SK-N-SH treated with all-trans-retinoic acid at 6 μM for 48 hours (cell line): ENCODE data around the gene C20orf141.
"Not testable (repeated sequence)": the region's sequence is repeated elsewhere in the genome, so short reads cannot be mapped to it uniquely, and the experiment has no call there.

Experiments used
- ATAC-seq: fragments of 200-7000 bp; cut with Tn5 transposase; 3 replicates; pipeline ENCODE4 v1.9.1; 2020; ENCODE audit warnings: mild to moderate bottlenecking, moderate library complexity
- ARNTL ChIP-seq: fragments of 450-650 bp; formaldehyde crosslinking; IDR thresholded peaks from 2 replicates; pipeline ENCODE4 v1.5.0; 2020; ENCODE audit warnings: low read depth, mild to moderate bottlenecking, moderate library complexity, borderline replicate concordance
- BACH2 ChIP-seq: fragments of 250-450 bp; sonication (Bioruptor Pico); IDR thresholded peaks from 2 replicates; pipeline ENCODE4 v1.9.0; 2021; ENCODE audit warnings: mild to moderate bottlenecking, borderline replicate concordance
- CREB5 ChIP-seq: fragments of 250-450 bp; sonication (Bioruptor Pico); IDR thresholded peaks from 2 replicates; pipeline ENCODE4 v1.5.1; 2020; ENCODE audit warnings: low read depth, mild to moderate bottlenecking, moderate library complexity
- CSDC2 ChIP-seq: fragments of 250-450 bp; sonication (Bioruptor Pico); IDR thresholded peaks from 2 replicates; pipeline ENCODE4 v1.5.0; 2020; ENCODE audit warnings: mild to moderate bottlenecking, moderate library complexity
- CSRNP3 ChIP-seq: fragments of 250-450 bp; sonication (Bioruptor Pico); IDR thresholded peaks from 2 replicates; pipeline ENCODE4 v1.5.1; 2021; ENCODE audit warnings: mild to moderate bottlenecking, moderate library complexity
- ESRRG ChIP-seq: fragments of 250-450 bp; sonication (Bioruptor Pico); IDR thresholded peaks from 2 replicates; pipeline ENCODE4 v1.6.1; 2021; ENCODE audit warnings: mild to moderate bottlenecking
- GLIS3 ChIP-seq: fragments of 250-450 bp; sonication (Bioruptor Pico); IDR thresholded peaks from 2 replicates; pipeline ENCODE4 v1.5.0; 2020; ENCODE audit warnings: mild to moderate bottlenecking, moderate library complexity
- ISL1 ChIP-seq: fragments of 250-450 bp; sonication (Bioruptor Pico); IDR thresholded peaks from 2 replicates; pipeline ENCODE4 v2.1.2; 2022; ENCODE audit warnings: mild to moderate bottlenecking, moderate library complexity
- OSR1 ChIP-seq: fragments of 250-450 bp; sonication (Bioruptor Pico); IDR thresholded peaks from 2 replicates; pipeline ENCODE4 v1.8.0; 2022; ENCODE audit warnings: moderate library complexity, mild to moderate bottlenecking, inconsistent platforms
- PATZ1 ChIP-seq: fragments of 250-450 bp; sonication (Bioruptor Pico); IDR thresholded peaks from 2 replicates; pipeline ENCODE4 v1.8.0; 2020; ENCODE audit warnings: mild to moderate bottlenecking, moderate library complexity, borderline replicate concordance
- POU6F1 ChIP-seq: fragments of 250-450 bp; sonication (Bioruptor Pico); IDR thresholded peaks from 2 replicates; pipeline ENCODE4 v1.8.0; 2021; ENCODE audit warnings: low read depth, mild to moderate bottlenecking, moderate library complexity, borderline replicate concordance
- PPARA ChIP-seq: fragments of 250-450 bp; sonication (Bioruptor Pico); IDR thresholded peaks from 2 replicates; pipeline ENCODE4 v1.5.0; 2020; ENCODE audit warnings: mild to moderate bottlenecking, borderline replicate concordance
- RARB ChIP-seq: fragments of 250-450 bp; sonication (Bioruptor Pico); IDR thresholded peaks from 2 replicates; pipeline ENCODE4 v1.8.0; 2021; ENCODE audit warnings: mild to moderate bottlenecking, moderate library complexity
- TCF4 ChIP-seq: fragments of 250-450 bp; sonication (Bioruptor Pico); IDR thresholded peaks from 2 replicates; pipeline ENCODE4 v1.8.0; 2021; ENCODE audit warnings: mild to moderate bottlenecking, moderate library complexity, borderline replicate concordance
- TOX ChIP-seq: fragments of 250-450 bp; sonication (Bioruptor Pico); IDR thresholded peaks from 2 replicates; pipeline ENCODE4 v1.8.0; 2021; ENCODE audit warnings: mild to moderate bottlenecking, moderate library complexity, borderline replicate concordance
- TSHZ2 ChIP-seq: fragments of 250-450 bp; sonication (Bioruptor Pico); IDR thresholded peaks from 2 replicates; pipeline ENCODE4 v1.5.0; 2020; ENCODE audit warnings: mild to moderate bottlenecking, moderate library complexity
- ZC3H10 ChIP-seq: fragments of 250-450 bp; sonication (Bioruptor Pico); IDR thresholded peaks from 2 replicates; pipeline ENCODE4 v1.5.1; 2021; ENCODE audit warnings: mild to moderate bottlenecking, moderate library complexity
- ZFP3 ChIP-seq: fragments of 250-450 bp; sonication (Bioruptor Pico); IDR thresholded peaks from 2 replicates; pipeline ENCODE4 v1.5.0; 2020; ENCODE audit warnings: mild to moderate bottlenecking, moderate library complexity
- ZFP30 ChIP-seq: fragments of 450-650 bp; formaldehyde crosslinking; IDR thresholded peaks from 2 replicates; pipeline ENCODE4 v1.5.0; 2022; ENCODE audit warnings: mild to moderate bottlenecking, moderate library complexity
- ZNF565 ChIP-seq: fragments of 450-650 bp; formaldehyde crosslinking; conservative IDR thresholded peaks from 2 replicates; pipeline ENCODE4 v1.5.0; 2020; ENCODE audit warnings: low read depth, mild to moderate bottlenecking, moderate library complexity
- ZNF70 ChIP-seq: fragments of 450-650 bp; formaldehyde crosslinking; IDR thresholded peaks from 2 replicates; pipeline ENCODE4 v1.5.0; 2020; ENCODE audit warnings: mild to moderate bottlenecking, moderate library complexity
- ZNF8 ChIP-seq: fragments of 450-650 bp; formaldehyde crosslinking; IDR thresholded peaks from 2 replicates; pipeline ENCODE4 v1.5.0; 2020; ENCODE audit warnings: mild to moderate bottlenecking, moderate library complexity

The C20orf141 gene

GRCh38 chr20:2829376-2829775, 14.6 kb downstream of the C20orf141 start:
- ATAC-seq, result no peak
- no peak for TF ChIP-seq PPARA (CRISPR knock-in tag)
- no peak for TF ChIP-seq ZC3H10 (CRISPR knock-in tag)
- TF ChIP-seq TCF4 (CRISPR knock-in tag), result no peak
- TF ChIP-seq ISL1 (CRISPR knock-in tag), result no peak
- no peak for TF ChIP-seq BACH2
- no peak for TF ChIP-seq ZNF70 (CRISPR knock-in tag)
- TF ChIP-seq CREB5, result no peak
- no peak for TF ChIP-seq ZFP3 (CRISPR knock-in tag)
- no peak for TF ChIP-seq PATZ1 (CRISPR knock-in tag)
- no peak for TF ChIP-seq ZNF565 (CRISPR knock-in tag)
- TF ChIP-seq OSR1, result no peak
- no peak for TF ChIP-seq TOX
- TF ChIP-seq CSRNP3 (CRISPR knock-in tag), result no peak
- TF ChIP-seq ZNF8 (CRISPR knock-in tag), result no peak
- no peak for TF ChIP-seq ARNTL (CRISPR knock-in tag)
- TF ChIP-seq CSDC2, result no peak
- no peak for TF ChIP-seq TSHZ2

- ATAC-seq, result not testable (repeated sequence)
These were observed 16.4 kb downstream of the C20orf141 start for GRCh38 chr20:2831206-2831605.

GRCh38 chr20:2833761-2834160, 19.0 kb downstream of the C20orf141 start:
- no peak for ATAC-seq
- TF ChIP-seq BACH2 (no peak), ZFP30 (CRISPR knock-in tag) (no peak), PATZ1 (CRISPR knock-in tag) (no peak), ZNF8 (CRISPR knock-in tag) (no peak), ZNF70 (CRISPR knock-in tag) (no peak), ZC3H10 (CRISPR knock-in tag) (no peak)

GRCh38 chr20:2834401-2835110, 19.8 kb downstream of the C20orf141 start:
- no peak for ATAC-seq
- TF ChIP-seq BACH2, result no peak
- TF ChIP-seq ZNF565 (CRISPR knock-in tag), result no peak
- no peak for TF ChIP-seq ESRRG (CRISPR knock-in tag)
- TF ChIP-seq POU6F1 (CRISPR knock-in tag), result no peak
- no peak for TF ChIP-seq ARNTL (CRISPR knock-in tag)
- no peak for TF ChIP-seq TCF4 (CRISPR knock-in tag)
- TF ChIP-seq ISL1 (CRISPR knock-in tag), result no peak
- no peak for TF ChIP-seq ZC3H10 (CRISPR knock-in tag)
- TF ChIP-seq TOX, result no peak
- TF ChIP-seq RARB (CRISPR knock-in tag), result no peak
- TF ChIP-seq GLIS3 (CRISPR knock-in tag), result no peak
- no peak for TF ChIP-seq CREB5
